Bone marrow (tissue), 2 donors: ENCODE measurements around the gene ZNHIT3.

Experiments
- DNase-seq, 2 donors: peaks; one replicate each; lab custom pipeline; 2025; lab: John Stamatoyannopoulos, UW

Gene ZNHIT3

GRCh38 chr17:36512641-36513040 is 26.2 kb downstream of the ZNHIT3 start:
- DNase-seq = no peak

- DNase-seq = no peak
These were observed 28.4 kb downstream of the ZNHIT3 start for GRCh38 chr17:36514856-36515255.

DNA sequence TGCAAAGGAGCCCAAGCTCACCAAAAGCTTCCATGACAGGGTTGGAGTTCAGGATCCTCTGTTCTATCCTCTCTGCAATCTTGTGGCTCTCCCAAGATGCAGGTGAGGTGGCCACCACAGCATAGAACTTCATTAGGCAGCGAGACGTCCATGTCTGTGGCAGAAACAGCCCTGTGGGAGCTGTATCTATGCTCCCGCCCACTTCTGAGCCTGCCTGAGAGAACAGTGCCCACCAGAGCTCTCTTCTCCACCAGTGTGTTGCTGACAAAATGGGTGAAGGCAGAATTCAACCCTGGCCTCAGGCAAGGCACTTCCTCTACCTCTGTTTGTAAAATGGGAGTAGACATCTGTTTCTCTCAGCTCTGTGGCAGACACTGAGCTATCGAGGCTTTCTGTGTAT is 29.4 kb downstream of the ZNHIT3 start:
- no peak for DNase-seq

DNA sequence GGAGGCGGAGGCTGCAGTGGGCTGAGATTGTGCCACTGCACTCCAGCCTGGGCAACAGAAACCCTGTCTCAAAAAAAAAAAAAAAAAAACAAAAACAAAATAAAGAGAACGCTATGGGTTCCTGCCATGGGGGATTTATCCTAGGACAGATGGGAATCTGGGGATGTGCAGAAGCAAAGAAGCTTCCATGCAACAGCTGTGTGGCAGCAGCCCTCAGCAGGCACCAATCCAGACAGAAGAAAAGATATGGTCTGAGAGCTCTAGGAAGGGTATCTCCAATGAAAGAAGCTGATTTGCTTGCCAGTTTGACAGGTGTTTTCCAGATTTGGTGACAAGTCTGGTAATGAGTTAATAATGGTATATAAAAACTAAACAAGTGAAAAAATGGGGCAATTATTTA is 36.6 kb downstream of the ZNHIT3 start:
- DNase-seq = no peak

DNA sequence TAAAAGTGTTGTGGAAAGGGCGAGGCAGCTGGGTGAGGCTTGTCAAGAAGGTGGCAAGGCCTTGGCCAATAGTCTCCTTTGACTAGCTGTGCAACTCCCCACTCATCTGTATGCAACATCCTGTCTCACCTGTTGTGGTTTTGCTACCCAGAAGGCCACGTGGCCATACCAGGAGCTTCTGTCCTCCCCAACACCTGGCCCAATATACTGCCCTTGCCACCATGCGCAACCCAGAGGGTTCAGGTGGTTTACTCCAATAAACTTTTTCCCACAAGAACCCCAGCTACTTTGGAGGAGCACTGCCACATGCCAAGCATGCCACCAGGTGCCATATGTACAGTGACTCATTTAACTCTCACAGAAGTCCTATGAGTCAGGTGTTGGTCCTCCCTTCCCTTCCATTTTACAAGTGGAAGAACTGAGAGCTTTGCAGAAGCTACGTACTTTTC is 38.0 kb downstream of the ZNHIT3 start:
- DNase-seq = no peak

- no peak for DNase-seq
These were observed 38.6 kb downstream of the ZNHIT3 start for GRCh38 chr17:36525113-36525512.

GRCh38 chr17:36525888-36526287 is 39.4 kb downstream of the ZNHIT3 start:
- no peak for DNase-seq

- DNase-seq = no peak
These were observed 41.3 kb downstream of the ZNHIT3 start for GRCh38 chr17:36527621-36528250.

DNA sequence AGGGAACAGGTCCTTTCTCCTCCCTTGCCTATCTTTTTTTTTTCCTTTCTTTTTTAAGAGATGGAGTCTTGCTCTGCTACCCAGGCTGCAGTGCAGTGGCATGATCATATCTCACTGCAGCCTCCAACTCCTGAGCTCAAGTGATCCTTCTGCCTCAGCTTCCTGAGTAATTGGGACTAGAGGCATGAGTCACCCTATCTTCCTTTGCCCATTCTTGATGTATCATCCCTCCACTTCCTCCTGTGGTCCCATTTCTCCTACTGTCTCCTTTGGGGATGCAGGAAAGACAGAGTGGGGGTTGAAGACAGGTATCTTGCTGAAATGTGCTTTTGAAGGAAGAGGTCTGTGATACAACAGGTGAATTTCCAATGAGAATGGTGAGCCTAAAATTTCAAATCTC is 42.6 kb downstream of the ZNHIT3 start:
- no peak for DNase-seq

DNA sequence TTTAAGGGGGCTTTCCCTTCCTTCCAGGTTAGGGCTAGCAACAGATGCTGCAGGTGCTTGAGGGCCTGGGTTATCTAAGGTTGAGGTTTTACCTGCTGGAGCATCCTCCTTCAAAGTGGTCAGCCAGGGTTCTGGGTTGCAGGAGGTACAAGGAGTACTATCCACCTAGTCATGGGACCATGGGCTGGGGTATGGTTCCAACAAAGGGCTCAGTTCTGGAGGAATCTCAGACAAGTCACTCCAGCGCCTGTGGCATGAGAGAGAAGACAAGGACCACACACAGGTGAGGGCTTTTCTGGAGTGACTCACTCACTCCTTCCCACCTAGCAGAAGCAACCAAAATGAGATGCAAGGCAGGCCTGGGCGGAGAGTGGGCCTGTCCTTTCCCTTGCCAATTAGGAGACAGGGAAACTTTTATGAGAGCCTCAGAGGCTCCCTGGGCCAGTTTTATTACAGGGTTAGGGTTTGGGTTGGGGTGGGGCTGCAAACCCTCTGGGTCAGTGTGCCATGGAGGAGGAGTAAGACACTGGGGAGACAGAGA is 46.0 kb downstream of the ZNHIT3 start:
- DNase-seq = no peak

DNA sequence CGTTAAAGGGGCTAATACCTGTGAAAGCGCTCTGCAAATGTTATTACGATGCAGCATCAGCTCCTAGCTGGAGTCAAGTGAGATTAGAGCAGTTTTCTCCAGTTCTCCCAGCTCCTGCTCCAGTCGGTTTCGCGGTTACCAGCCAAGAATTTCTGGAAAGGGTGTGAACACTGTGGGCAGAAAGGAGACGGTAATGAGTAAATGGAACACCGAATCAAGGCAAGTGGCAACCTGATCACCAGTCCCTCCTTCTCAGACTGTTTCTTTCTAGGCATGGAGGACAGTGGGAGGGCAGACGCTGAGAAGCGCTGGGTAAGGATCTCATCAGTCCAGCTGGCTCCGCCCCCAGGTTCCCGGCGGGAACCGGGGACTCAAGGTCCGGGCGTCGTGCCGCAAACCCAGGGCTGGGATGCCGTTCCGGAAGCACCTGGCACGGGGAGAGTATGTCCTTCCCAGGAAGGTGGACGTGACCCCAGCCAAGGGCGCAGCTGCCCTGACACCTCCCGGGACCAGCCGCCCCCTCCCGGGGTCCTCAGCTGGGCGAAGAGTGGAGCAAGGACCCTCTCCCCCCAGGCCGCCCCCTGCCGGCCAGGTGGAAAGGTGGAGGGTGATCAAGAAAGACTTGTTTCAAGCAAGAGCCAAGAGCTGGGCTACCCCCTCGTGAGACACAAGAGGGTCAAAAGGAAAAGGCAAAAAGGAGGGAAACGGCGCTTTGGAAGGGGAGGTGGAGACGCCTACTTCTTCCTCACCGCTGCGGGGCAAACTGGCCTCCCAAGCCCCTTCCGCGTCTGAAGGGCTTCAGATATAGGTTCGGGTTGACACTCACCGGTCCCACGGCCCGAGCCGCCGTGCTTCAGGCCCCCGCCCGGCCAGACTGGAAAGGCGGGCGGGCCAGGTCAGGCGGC is 47.7 kb downstream of the ZNHIT3 start:
- no peak for DNase-seq

- peak; percentile 75 to 89 for DNase-seq
These were observed 48.6 kb downstream of the ZNHIT3 start, which contains the start of the genes MYO19 and PIGW for GRCh38 chr17:36534840-36535668. Gene MYO19, minus strand, starts transcription at chr17:36534868. Its CDS starts 2,330 bp downstream, at chr17:36532538. Gene PIGW, plus strand, starts transcription at chr17:36534987. Its CDS starts 2,115 bp downstream, at chr17:36537102.

DNA sequence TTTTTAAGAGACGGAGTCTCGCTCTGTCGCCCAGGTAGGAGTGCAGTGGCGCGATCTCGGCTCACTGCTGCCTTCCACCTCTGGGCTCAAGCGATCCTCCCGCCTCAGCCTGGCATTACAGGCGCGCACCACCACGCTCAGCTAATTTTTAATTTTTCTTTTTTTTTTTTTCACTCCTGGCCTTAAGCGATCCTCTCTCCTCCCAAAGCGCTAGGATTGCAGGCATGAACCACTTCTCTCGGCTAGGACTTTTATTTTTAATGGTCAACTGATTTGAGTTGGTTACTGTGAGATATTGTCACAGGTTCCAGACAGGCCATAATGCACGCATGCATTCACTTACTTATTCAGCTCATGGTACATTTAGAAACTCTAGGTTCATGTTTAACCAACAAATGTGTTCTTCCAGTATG is 49.2 kb downstream of the ZNHIT3 start:
- no peak for DNase-seq

GRCh38 chr17:36540696-36541095 is 54.2 kb downstream of the ZNHIT3 start:
- DNase-seq = no peak

DNA sequence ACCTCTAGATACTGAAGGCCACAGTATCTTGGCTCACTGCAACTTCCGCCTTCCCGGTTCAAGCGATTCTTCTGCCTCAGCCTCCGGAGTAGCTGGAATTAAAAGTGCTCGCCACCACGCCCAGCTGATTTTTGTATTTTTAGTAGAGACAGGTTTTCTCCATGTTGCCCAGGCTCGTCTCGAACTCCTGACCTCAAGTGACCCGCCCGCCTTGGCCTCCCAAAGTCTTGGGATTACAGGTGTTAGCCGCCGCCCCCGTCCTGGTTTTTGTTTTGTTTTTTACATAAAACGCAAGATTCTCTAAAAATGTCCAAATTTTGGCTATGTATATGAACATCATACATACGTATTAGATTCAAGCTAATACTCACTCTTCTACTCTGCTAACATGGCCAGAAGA is 56.3 kb downstream of the ZNHIT3 start:
- no peak for DNase-seq

- DNase-seq = peak in 1 of 2 donors; percentile 73
These were observed 57.5 kb downstream of the ZNHIT3 start for GRCh38 chr17:36544044-36544306.

DNA sequence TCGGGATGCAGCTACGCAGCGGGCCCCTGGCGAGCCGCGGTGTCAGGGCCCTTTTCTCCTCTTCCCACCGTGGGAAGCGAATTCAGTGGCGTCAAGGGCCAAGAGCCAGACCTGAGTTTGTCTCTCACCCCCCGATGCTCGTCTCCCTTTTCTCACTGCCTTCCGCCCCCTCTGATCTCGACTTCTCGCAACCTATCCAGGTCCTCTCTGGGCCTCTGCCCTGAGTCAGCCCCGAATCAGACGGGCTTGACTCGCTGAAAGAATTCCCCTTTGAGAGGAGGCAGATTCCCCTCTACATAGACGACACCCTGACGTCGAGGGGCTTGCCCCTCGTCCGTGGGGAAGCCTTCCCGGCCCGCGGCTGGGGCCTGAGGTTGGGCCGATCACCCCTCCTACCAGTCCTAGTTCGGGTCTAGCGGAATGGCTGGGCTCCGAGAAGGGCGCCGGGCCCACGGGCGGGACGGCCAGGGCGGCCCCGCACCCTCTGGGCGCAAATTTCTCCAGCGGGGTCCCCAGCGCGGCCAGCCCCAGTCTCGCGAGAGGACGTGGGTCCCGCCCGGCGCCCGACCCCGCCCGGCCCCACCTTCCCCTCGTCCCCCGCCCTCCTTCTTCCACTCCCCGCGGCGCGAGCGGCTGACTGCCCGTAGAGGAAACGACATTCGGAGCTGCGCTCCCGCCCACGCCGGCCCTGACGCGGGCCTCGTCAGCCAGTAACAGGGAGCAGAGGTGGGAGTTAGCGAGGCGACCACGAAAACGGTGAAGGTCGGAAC is 58.0 kb downstream of the ZNHIT3 start, which contains the start of gene GGNBP2:
Gene GGNBP2, plus strand, starts transcription at position 613 of the 770 bp plus-strand sequence. CDS start 806 bp downstream, outside the sequence.
- DNase-seq = peak; percentile 84 to 97

DNA sequence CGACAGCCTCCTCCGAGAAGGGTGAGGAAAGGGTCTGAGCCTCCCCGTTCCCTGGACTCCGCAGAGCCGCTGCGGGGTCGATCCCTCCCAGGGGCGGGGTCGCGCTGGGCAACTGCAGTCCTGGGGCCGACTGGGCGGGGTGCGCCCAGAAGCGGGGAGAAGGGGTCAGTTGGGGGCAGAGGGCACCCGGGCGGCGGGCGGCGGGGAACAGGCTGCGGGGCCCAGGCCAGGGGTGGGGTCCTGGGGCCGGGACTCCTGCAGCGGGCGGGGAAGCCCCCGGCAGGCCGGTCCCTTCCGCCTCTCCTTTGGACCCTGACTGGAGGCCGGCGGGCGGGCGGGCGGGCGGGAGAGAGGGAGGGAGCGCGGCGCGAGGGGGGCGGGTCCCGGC is 58.6 kb downstream of the ZNHIT3 start:
- no peak for DNase-seq
